GM12874 (cell line): Measurements from ENCODE around the gene CHP1.

ENCODE experiments used
- CTCF ChIP-seq: IDR thresholded peaks from 2 replicates; pipeline ENCODE4 v1.5.1; 2011; ENCODE audit warnings: low read depth, mild to moderate bottlenecking, control low read depth, low read length, moderate library complexity; ENCODE audit not compliant: insufficient read depth

The CHP1 gene

GRCh38 chr15:41279535-41280283 lies 48.6 kb downstream of the CHP1 start:
- no peak for TF ChIP-seq CTCF

- TF ChIP-seq CTCF = no peak
Measured at GRCh38 chr15:41281236-41281635, 50.2 kb downstream of the CHP1 start.

- no peak for TF ChIP-seq CTCF
Measured at GRCh38 chr15:41283653-41284426, 52.8 kb downstream of the CHP1 start.

- no peak for TF ChIP-seq CTCF
Measured at GRCh38 chr15:41284427-41285177, 53.5 kb downstream of the CHP1 start.

DNA sequence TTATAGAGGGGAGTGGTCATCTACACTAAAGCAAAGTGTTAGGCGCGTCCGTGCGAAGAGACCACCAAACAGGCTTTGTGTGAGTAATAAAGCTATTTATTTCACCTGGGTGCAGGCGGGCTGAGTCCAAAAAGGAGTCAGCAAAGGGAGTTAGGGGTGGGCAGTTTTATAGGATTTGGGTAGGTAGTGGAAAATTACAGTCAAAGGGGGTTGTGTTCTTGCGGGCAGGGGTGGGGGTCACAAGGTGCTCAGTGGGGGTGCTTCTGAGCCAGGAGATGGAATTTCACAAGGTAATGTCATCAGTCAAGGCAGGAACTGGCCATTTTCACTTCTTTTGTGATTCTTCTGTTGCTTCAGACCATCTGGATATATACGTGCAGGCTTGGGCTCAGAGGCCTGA lies 54.2 kb downstream of the CHP1 start:
- no peak for TF ChIP-seq CTCF

DNA sequence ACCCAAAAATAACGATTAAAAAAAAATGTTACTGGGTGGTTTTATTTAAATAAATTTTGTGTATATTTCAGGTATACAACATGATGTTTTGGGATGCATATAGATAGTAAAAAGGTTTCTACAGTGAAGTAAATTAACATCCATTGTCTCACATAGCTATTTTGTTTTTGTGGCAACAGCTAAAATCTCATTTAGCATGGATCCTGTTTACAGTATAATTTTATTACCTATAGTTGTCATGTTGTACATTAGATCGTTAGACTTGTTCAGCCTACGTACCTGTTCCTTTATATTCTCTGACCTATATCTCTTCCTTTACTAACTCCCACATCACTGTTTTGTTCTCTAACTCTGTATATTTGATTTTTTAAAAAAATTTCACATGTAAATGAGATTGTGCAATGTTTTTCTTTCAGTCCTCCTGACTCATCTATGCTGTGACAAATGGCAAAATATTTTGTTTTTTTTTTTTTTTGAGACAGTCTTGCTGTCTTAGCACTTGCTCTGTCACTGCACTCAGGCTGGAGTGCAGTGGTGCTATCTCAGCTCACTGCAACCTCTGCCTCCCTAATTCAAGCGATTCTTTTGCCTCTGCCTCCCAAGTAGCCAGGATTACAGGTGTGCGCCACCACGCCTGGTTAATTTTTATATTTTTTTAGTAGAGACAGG lies 55.7 kb downstream of the CHP1 start:
- TF ChIP-seq CTCF = no peak

- no peak for TF ChIP-seq CTCF
Measured at GRCh38 chr15:41288464-41288863, 57.4 kb downstream of the CHP1 start.
